Activated naive CD8-positive, alpha-beta T cell treated with anti-CD3 and anti-CD28 coated beads for 36 hours (primary cell): ENCODE results near the gene DAB1. TPM values are rescaled to one million over a fixed set of nuclear protein-coding genes. Genes with fewer than 3 reads are reported as not detected.

Source experiments
- DNase-seq: peaks from one replicate; pipeline ENCODE4 v3.0.0; 2021
- H3K27ac Mint-ChIP-seq: one replicate; pipeline ENCODE4 v1.8.0; 2022; ENCODE audit warnings: mild to moderate bottlenecking, moderate library complexity, mixed read lengths
- H3K27me3 Mint-ChIP-seq: one replicate; pipeline ENCODE4 v1.8.0; 2022; ENCODE audit warnings: mild to moderate bottlenecking, mixed read lengths
- H3K36me3 Mint-ChIP-seq: one replicate; pipeline ENCODE4 v1.8.0; 2021; ENCODE audit warnings: mild to moderate bottlenecking, mixed read lengths
- H3K4me1 Mint-ChIP-seq: one replicate; pipeline ENCODE4 v1.8.0; 2021; ENCODE audit warnings: mixed read lengths
- H3K4me3 Mint-ChIP-seq: one replicate; pipeline ENCODE4 v1.8.0; 2022; ENCODE audit warnings: mild to moderate bottlenecking, moderate library complexity, mixed read lengths
- H3K9me3 Mint-ChIP-seq: one replicate; pipeline ENCODE4 v1.8.0; 2022; ENCODE audit warnings: mixed read lengths
- total RNA-seq, 2 experiments: library from RNA; stranded (reverse); gene quantifications; one replicate each; pipeline ENCODE4 v1.2.3, GENCODE V29; 2021

DAB1 gene
- total RNA-seq, 2 experiments from 2014 or later: not detected

DNA sequence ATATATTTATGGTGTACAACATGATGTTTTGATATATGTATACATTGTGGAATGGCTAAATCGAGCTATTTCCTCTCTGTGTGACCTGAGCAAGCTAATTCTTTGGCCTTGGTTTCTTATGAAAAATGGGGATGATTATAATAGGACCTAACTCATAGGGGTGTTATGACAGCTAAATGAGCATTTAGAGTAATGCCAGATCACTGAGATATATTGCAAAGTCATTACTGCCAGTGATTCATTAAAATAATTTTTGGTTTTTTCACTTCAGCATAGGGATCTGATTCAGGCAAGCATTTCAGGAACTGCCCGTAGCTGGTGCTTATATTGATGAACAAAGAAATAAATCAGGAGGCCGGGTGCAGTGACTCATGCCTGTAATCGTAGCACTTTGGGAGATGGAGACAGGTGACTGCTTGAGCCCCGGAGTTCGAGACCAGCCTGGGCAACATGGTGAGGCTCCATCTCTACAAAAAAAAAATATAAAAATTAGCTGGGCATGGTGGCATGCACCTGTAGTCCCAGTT lies 30.7 kb downstream of the DAB1 start:
- H3K27me3 Mint-ChIP-seq: peaks cover 8% of the 10 kb centered on the region
- no peak overlapping the region for H3K4me3 Mint-ChIP-seq
- no peak overlapping the region for H3K27ac Mint-ChIP-seq
- no peaks in the 10 kb centered on the region for H3K4me1 Mint-ChIP-seq
- H3K36me3 Mint-ChIP-seq: no peaks in the 10 kb centered on the region
- no peak for DNase-seq
- no peaks in the 10 kb centered on the region for H3K9me3 Mint-ChIP-seq

DNA sequence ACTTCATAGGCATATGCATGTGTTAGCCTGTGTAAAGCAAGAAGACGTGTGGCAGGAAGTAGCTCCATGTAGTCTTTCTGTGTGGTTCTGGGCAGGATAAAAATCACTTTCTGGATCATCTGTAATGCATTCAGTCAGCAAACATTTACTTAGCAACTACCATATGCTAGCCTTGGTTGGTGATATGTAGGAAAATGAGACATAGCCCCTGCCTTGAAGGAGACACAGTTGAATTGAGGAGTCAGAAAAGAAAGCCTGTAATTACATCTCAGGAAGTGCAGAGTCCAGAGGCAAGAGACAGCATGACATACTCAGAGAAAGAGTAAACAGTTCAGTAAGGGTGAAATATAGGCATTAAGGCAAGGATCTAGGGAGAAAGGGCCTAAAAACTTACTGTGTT lies 38.5 kb downstream of the DAB1 start:
- Mint-ChIP-seq H3K9me3 (no peaks in the 10 kb centered on the region), H3K27ac (no peak overlapping the region), H3K36me3 (no peaks in the 10 kb centered on the region), H3K27me3 (peaks cover 11% of the 10 kb centered on the region), H3K4me1 (no peaks in the 10 kb centered on the region), H3K4me3 (no peak overlapping the region)
- DNase-seq: no peak

GRCh38 chr1:57384901-57385300 lies 39.0 kb downstream of the DAB1 start:
- Mint-ChIP-seq H3K36me3 (no peaks in the 10 kb centered on the region), H3K27me3 (peaks cover 11% of the 10 kb centered on the region)

DNA sequence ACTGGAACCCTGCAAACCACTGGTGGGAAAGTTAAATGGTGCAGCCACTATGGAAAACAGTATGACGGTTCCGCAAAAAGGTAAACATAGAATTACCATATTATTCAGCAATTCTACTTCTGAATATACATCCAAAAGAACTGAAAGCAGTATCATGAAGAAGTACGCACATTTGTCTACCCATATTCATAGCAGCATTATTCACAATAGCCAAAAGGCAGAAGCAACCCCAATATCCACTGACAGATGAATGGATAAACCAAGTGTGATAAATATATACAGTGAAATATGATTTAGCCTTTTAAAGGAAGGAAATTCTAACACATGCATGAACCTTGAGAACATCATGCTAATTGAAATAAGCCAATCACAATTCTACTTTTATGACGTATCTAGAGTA lies 39.6 kb downstream of the DAB1 start:
- no peak for DNase-seq
- Mint-ChIP-seq H3K36me3 (no peaks in the 10 kb centered on the region), H3K27ac (no peak overlapping the region), H3K4me3 (no peak overlapping the region), H3K27me3 (peaks cover 10% of the 10 kb centered on the region), H3K9me3 (no peaks in the 10 kb centered on the region), H3K4me1 (no peaks in the 10 kb centered on the region)

More at GRCh38 chr1:57384901-57385300, 39.0 kb downstream of the DAB1 start:
- Mint-ChIP-seq H3K9me3 (no peaks in the 10 kb centered on the region), H3K27ac (no peak overlapping the region), H3K4me1 (no peaks in the 10 kb centered on the region), H3K4me3 (no peak overlapping the region)
- no peak for DNase-seq

GRCh38 chr1:57381871-57382270 lies 42.0 kb downstream of the DAB1 start:
- no peak for DNase-seq
- no peaks in the 10 kb centered on the region for H3K36me3 Mint-ChIP-seq
- H3K4me3 Mint-ChIP-seq: no peak overlapping the region
- H3K27me3 Mint-ChIP-seq: no peaks in the 10 kb centered on the region
- no peak overlapping the region for H3K27ac Mint-ChIP-seq
- no peaks in the 10 kb centered on the region for H3K9me3 Mint-ChIP-seq
- no peaks in the 10 kb centered on the region for H3K4me1 Mint-ChIP-seq

DNA sequence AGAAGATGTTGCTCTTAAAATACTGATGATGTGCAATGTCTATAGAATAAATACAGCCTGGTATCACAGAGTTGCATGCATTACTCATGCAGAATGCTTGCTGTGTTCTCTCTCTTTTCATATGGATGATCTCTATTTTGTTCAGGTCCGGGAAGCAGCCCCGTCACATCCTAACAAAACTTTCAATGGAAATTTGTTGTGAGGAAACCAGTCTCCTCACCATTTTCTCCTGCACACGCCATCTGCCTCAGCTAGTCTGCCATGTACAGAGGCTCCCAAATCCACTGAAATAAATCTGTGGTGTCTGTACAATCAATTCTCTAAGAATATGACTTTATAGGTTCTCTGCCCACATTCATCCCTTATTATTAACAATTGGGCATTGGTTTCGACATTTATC lies 42.4 kb downstream of the DAB1 start:
- DNase-seq: no peak
- H3K4me1 Mint-ChIP-seq: no peaks in the 10 kb centered on the region
- H3K27me3 Mint-ChIP-seq: no peaks in the 10 kb centered on the region
- H3K9me3 Mint-ChIP-seq: no peaks in the 10 kb centered on the region
- no peaks in the 10 kb centered on the region for H3K36me3 Mint-ChIP-seq
- H3K27ac Mint-ChIP-seq: no peak overlapping the region
- no peak overlapping the region for H3K4me3 Mint-ChIP-seq

- H3K9me3 Mint-ChIP-seq: no peaks in the 10 kb centered on the region
- no peak for DNase-seq
- no peak overlapping the region for H3K4me3 Mint-ChIP-seq
- peaks cover 3% of the 10 kb centered on the region for H3K27me3 Mint-ChIP-seq
- no peaks in the 10 kb centered on the region for H3K36me3 Mint-ChIP-seq
- no peaks in the 10 kb centered on the region for H3K4me1 Mint-ChIP-seq
- H3K27ac Mint-ChIP-seq: no peak overlapping the region
Measured at GRCh38 chr1:57380923-57381322, 42.9 kb downstream of the DAB1 start.

DNA sequence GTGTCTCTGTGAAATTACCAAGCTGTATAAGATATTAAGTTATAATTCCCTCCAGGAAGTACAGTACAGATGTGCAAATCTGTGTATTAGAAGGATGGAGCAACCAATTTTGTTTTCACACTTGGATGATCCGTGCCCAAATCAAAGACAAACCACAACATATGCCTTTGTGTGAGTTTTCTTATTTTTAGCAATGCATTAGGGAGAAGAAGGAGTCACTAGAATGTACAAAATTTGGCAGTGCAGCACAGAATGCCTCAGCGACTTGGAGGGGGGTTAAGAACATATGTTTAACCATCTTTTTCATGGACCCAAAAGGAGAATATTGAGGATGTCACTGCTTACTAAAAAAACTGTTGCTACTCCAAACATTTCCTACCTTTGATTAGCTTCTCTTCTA lies 45.3 kb downstream of the DAB1 start:
- H3K4me3 Mint-ChIP-seq: no peak overlapping the region

DNA sequence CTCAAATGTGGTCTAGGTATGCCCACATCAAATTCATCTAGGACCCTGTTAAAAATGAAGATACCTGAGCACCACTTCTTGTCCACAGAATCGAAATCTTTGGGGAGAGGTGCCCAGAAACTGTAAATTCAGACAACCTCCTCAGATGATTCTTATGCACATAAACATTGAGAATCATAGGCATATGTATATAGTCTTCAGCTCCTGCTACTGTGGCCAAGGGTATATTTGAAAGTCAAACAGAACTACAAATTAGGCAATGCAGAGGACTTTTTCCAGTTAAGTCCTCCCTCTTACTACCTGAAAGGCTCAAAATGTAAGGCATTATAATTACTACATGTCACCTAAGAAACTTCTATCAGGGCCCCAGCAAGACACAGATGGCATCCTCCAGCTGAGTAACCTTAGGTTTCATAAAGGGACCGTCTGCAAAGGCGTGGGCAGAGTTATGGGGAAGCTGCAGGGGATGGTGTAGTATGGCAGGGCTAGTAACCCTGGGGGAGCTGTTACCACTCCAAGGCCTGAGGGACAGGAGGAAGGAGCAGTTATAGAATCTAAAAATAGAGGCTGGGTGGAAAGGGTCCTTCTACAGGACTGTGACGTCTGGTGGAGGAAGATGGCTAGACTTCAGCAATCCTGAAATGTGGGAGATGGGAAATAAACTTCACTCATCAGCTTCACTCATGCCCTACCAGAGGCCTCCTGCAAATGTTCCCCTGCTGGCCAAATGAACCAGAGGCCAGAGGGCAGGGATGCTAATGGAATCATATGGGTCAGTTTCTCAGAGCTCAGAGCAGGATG lies 46.3 kb downstream of the DAB1 start:
- DNase-seq: no peak
- Mint-ChIP-seq H3K36me3 (no peaks in the 10 kb centered on the region), H3K27ac (no peak overlapping the region), H3K4me3 (no peak overlapping the region), H3K27me3 (peaks cover 3% of the 10 kb centered on the region), H3K4me1 (no peaks in the 10 kb centered on the region), H3K9me3 (no peaks in the 10 kb centered on the region)

More for the DNA sequence above, 45.3 kb downstream of the DAB1 start:
- Mint-ChIP-seq H3K4me1 (no peaks in the 10 kb centered on the region), H3K27ac (no peak overlapping the region), H3K9me3 (no peaks in the 10 kb centered on the region), H3K27me3 (peaks cover 3% of the 10 kb centered on the region), H3K36me3 (no peaks in the 10 kb centered on the region)
- DNase-seq: no peak

- no peaks in the 10 kb centered on the region for H3K9me3 Mint-ChIP-seq
- DNase-seq: no peak
- no peaks in the 10 kb centered on the region for H3K36me3 Mint-ChIP-seq
- H3K27me3 Mint-ChIP-seq: peaks cover 3% of the 10 kb centered on the region
- no peaks in the 10 kb centered on the region for H3K4me1 Mint-ChIP-seq
- no peak overlapping the region for H3K27ac Mint-ChIP-seq
- no peak overlapping the region for H3K4me3 Mint-ChIP-seq
Measured at GRCh38 chr1:57376041-57376440, 47.8 kb downstream of the DAB1 start.

- H3K27ac Mint-ChIP-seq: no peak overlapping the region
- H3K9me3 Mint-ChIP-seq: peaks cover 8% of the 10 kb centered on the region
- no peak overlapping the region for H3K4me3 Mint-ChIP-seq
- H3K27me3 Mint-ChIP-seq: no peaks in the 10 kb centered on the region
- H3K36me3 Mint-ChIP-seq: no peaks in the 10 kb centered on the region
- DNase-seq: no peak
- H3K4me1 Mint-ChIP-seq: no peaks in the 10 kb centered on the region
Measured at GRCh38 chr1:57369889-57370288, 54.0 kb downstream of the DAB1 start.

- H3K27ac Mint-ChIP-seq: no peak overlapping the region
- H3K9me3 Mint-ChIP-seq: peaks cover 8% of the 10 kb centered on the region
- DNase-seq: no peak
- H3K4me3 Mint-ChIP-seq: no peak overlapping the region
- no peaks in the 10 kb centered on the region for H3K4me1 Mint-ChIP-seq
- H3K27me3 Mint-ChIP-seq: no peaks in the 10 kb centered on the region
- H3K36me3 Mint-ChIP-seq: no peaks in the 10 kb centered on the region
Measured at GRCh38 chr1:57367945-57368344, 55.9 kb downstream of the DAB1 start.

DNA sequence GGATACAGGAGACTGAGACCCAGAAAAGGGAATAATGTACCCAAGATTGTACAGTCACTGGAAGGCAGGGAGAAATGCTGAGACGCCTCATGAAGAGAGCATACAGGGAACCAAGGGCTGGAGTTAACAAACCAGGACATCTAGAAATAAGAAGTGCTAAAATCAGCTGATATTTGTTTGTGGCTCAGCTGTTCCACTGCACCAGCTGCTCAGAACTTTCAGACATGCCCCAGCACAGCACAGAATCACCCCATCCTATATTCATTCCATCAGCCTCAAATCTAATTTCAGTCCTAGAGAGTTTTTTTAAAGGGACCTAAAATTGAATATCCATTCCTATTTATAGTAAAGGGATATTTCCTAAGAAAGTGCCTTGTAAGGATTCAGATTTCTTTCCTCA lies 60.2 kb downstream of the DAB1 start:
- Mint-ChIP-seq H3K4me3 (no peak overlapping the region), H3K4me1 (no peaks in the 10 kb centered on the region), H3K9me3 (peaks cover 10% of the 10 kb centered on the region), H3K27ac (no peak overlapping the region), H3K27me3 (peaks cover 7% of the 10 kb centered on the region), H3K36me3 (no peaks in the 10 kb centered on the region)
- DNase-seq: no peak

DNA sequence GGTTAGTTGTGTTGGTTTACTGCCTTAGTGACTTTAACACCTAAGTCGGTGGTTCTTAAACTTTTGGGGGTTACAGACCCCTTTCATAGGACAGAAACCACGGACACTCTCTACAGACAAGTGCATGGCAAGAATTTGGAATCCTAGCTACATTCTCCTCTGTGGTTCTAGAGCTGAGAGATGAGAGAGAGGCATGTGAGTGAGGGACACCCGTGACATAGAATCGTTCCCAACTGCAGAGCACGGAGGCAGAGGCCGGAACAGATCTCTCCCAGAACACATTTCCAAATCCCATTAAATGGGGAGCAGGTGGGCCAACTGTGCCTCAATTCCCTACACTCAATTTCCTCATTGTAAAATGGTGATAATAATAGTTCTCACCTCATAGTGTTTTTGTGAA lies 60.7 kb downstream of the DAB1 start:
- no peak overlapping the region for H3K27ac Mint-ChIP-seq
- DNase-seq: no peak
- H3K27me3 Mint-ChIP-seq: peaks cover 7% of the 10 kb centered on the region
- no peaks in the 10 kb centered on the region for H3K4me1 Mint-ChIP-seq
- H3K9me3 Mint-ChIP-seq: peaks cover 10% of the 10 kb centered on the region
- H3K36me3 Mint-ChIP-seq: no peaks in the 10 kb centered on the region
- no peak overlapping the region for H3K4me3 Mint-ChIP-seq

- DNase-seq: no peak
- no peaks in the 10 kb centered on the region for H3K36me3 Mint-ChIP-seq
- no peak overlapping the region for H3K27ac Mint-ChIP-seq
- H3K27me3 Mint-ChIP-seq: peaks cover 8% of the 10 kb centered on the region
- peaks cover 12% of the 10 kb centered on the region for H3K9me3 Mint-ChIP-seq
- no peaks in the 10 kb centered on the region for H3K4me1 Mint-ChIP-seq
- no peak overlapping the region for H3K4me3 Mint-ChIP-seq
Measured at GRCh38 chr1:57362480-57362879, 61.4 kb downstream of the DAB1 start.

- peaks cover 11% of the 10 kb centered on the region for H3K27me3 Mint-ChIP-seq
Measured at GRCh38 chr1:57361516-57361915, 62.3 kb downstream of the DAB1 start.

More at GRCh38 chr1:57361516-57361915, 62.3 kb downstream of the DAB1 start:
- Mint-ChIP-seq H3K9me3 (peaks cover 12% of the 10 kb centered on the region), H3K27ac (no peak overlapping the region), H3K4me3 (no peak overlapping the region), H3K36me3 (no peaks in the 10 kb centered on the region), H3K4me1 (no peaks in the 10 kb centered on the region)
- DNase-seq: no peak
